SIG-M5 treated with dmso at 0.1 percent for 504 hours (cell line): ENCODE data around the gene TRAPPC4.

Experiments used
- DNase-seq: peaks from one replicate; lab custom pipeline; 2025; ENCODE audit not compliant: unreplicated experiment; lab: John Stamatoyannopoulos, UW

Gene TRAPPC4

DNA sequence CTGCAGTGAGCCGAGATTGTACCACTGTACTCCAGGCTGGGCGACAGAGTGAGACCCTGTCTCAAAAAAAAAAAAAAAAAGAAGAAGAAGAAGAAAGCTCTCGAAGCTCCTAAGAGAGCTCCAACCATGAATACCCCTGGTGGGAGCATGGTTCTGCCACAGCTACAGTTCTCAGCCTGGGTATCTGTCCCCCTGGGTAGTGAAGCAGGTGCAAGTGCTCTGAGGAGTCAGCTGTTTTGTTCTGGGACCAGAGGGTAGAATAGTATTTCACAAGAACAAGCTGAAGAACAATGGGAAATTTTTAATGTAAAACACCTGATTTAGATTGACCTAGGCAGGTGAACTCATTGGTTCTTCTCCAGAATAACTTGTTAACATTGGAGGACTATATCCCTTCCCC, 42.7 kb downstream of the TRAPPC4 start:
- no peak for DNase-seq

DNA sequence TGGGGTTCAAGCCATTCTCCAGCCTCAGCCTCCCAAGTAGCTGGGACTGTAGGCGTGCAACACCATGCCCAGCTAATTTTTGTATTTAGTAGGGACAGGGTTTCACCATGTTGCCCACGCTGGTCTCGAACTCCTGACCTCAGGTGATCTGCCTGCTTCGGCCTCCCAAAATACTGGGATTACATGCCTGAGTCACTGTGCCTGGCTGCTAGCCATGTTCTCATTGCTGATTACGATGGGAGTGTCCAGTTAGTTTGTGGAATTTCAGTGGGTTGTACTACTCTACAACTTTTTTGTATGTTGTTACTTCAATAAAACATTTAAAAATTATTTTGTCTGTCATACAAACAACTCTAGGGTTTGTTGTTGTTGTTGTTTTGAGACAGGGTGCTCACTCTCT, 44.2 kb downstream of the TRAPPC4 start:
- no peak for DNase-seq

DNA sequence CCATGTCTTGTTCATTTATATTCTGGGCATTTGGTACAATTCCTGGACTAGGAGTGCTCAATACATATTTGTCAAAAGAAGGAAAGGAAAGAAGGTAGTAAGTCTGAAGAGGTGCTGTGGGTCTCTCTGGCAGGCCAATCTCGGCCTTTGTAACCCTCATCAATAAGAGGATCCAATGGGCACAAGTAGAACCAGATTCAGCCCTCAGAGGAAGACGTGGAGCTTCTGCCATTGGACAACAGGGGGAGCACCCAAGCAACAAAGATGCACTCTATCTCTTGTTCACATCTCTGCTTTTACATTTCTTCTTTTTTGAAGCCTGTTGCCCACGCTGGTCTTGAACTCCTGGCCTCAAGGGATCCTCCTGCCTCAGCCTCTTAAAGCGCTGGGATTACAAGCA, 46.8 kb downstream of the TRAPPC4 start:
- peak; percentile 51 for DNase-seq

DNA sequence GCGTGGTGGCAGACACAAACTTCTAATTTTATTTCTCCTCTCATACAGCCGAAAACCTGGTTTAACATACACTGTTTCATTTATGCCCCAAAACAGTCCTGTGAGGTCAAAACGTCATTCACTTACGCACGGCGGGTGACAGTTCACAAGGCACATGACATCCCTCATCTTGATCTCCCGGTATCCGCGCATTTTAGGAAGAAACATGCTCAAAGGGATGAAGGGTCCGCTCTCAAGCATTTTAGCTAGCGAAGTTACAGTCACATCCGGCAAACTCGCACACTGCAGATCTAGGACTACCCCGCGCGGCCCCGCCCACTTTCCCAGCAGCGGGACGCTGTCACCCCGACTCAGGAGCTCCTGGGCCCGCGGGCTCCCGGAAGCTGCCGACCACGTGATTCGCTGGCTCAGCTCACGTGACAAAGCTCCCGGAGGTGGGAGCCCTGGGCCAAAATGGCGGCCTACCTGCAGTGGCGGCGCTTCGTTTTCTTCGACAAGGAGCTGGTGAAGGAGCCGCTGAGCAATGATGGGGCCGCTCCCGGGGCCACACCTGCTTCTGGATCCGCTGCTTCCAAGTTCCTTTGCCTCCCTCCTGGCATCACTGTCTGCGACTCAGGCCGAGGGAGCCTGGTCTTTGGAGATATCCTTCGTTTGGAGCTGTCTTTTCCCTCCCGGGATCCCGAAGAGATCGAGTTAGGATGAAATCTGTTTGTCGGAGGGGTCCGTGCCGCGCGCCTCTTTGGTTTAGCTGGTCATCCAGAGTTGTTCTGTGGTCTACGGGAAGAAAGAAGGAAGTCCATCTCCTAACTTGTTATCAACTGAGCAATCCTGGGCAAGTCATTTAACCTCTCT, 49.0 kb downstream of the TRAPPC4 start, which contains the start of gene VPS11:
Gene VPS11 (plus strand): TSS at position 448 of the 852 bp plus-strand sequence. CDS start 6 bp downstream, at position 454.
- peak; percentile 97 for DNase-seq
